Muscle of back (tissue), 11 donors: Measurements from ENCODE around the gene ABCC1. TPM values are rescaled to one million over a fixed set of nuclear protein-coding genes. Genes with fewer than 3 reads are reported as not detected.

Source experiments
- DNase-seq, 3 donors: peaks; one replicate each; pipeline versions ENCODE4 v3.0.0 to v3.0.0-alpha.2; 2013
- polyA plus RNA-seq, 10 donors: library from polyadenylated mRNA; unstranded; fragments of 120-200 nt; gene quantifications; one replicate each; pipeline ENCODE4 v1.2.1, GENCODE V29; 2013; ENCODE audit not compliant: insufficient read length in 10 of 10

ABCC1 gene
- polyA plus RNA-seq, 10 donors, result 4.3 to 9.9 (median 6.0) TPM

- no peak for DNase-seq
Observed at GRCh38 chr16:15993128-15993527, 43.7 kb downstream of the ABCC1 start.

GRCh38 chr16:15993541-15993940, 44.1 kb downstream of the ABCC1 start:
- no peak for DNase-seq

- no peak for DNase-seq
Observed at GRCh38 chr16:15993946-15994665, 44.7 kb downstream of the ABCC1 start.

- DNase-seq, result no peak
Observed at GRCh38 chr16:15996432-15997109, 47.2 kb downstream of the ABCC1 start.

GRCh38 chr16:16000685-16001084, 51.3 kb downstream of the ABCC1 start:
- no peak for DNase-seq

GRCh38 chr16:16001596-16002255, 52.3 kb downstream of the ABCC1 start:
- no peak for DNase-seq

GRCh38 chr16:16003719-16004313, 54.4 kb downstream of the ABCC1 start:
- no peak for DNase-seq

- peak; percentile 19 to 74 (median 55) for DNase-seq
Observed at GRCh38 chr16:16004314-16004749, 54.9 kb downstream of the ABCC1 start.

- no peak for DNase-seq
Observed at GRCh38 chr16:16005721-16006120, 56.3 kb downstream of the ABCC1 start.

- DNase-seq, result no peak
Observed at GRCh38 chr16:16006650-16007049, 57.2 kb downstream of the ABCC1 start.

- DNase-seq, result no peak
Observed at GRCh38 chr16:16007743-16008111, 58.3 kb downstream of the ABCC1 start.

- DNase-seq, result no peak
Observed at GRCh38 chr16:16008666-16009065, 59.2 kb downstream of the ABCC1 start.

- no peak for DNase-seq
Observed at GRCh38 chr16:16009401-16009800, 60.0 kb downstream of the ABCC1 start.

- no peak for DNase-seq
Observed at GRCh38 chr16:16010194-16010593, 60.8 kb downstream of the ABCC1 start.

- no peak for DNase-seq
Observed at GRCh38 chr16:16012144-16012543, 62.7 kb downstream of the ABCC1 start.

- no peak for DNase-seq
Observed at GRCh38 chr16:16013812-16014211, 64.4 kb downstream of the ABCC1 start.

- DNase-seq, result no peak
Observed at GRCh38 chr16:16014329-16015224, 65.2 kb downstream of the ABCC1 start.

- DNase-seq, result no peak
Observed at GRCh38 chr16:16015849-16016248, 66.4 kb downstream of the ABCC1 start.

GRCh38 chr16:16016388-16016964, 67.1 kb downstream of the ABCC1 start:
- DNase-seq, result no peak

- no peak for DNase-seq
Observed at GRCh38 chr16:16017812-16018211, 68.4 kb downstream of the ABCC1 start.

GRCh38 chr16:16018705-16019104, 69.3 kb downstream of the ABCC1 start:
- DNase-seq, result no peak
